Hepatocyte (in vitro differentiated cells): ENCODE data around the gene DIP2C. TPM values are rescaled to one million over a fixed set of nuclear protein-coding genes. Genes with fewer than 3 reads are reported as not detected.

ENCODE experiments used
- DNase-seq: peaks from one replicate; pipeline ENCODE4 v3.0.0-alpha.2; 2016; ENCODE audit warnings: low spot score
- H2AFZ ChIP-seq: fragments of 200-600 bp; sonication (generic); 2 replicates; pipeline ENCODE4 v1.6.0; 2016; ENCODE audit warnings: antibody characterized with exemption, mild to moderate bottlenecking
- H3K27ac ChIP-seq: fragments of 200-600 bp; sonication (generic); 2 replicates; pipeline ENCODE4 v1.5.1; 2016; ENCODE audit warnings: mild to moderate bottlenecking
- H3K27me3 ChIP-seq: fragments of 200-600 bp; sonication (generic); 2 replicates; pipeline ENCODE4 v1.6.1; 2016
- H3K36me3 ChIP-seq: fragments of 200-600 bp; sonication (generic); replicated peaks from 2 replicates; pipeline ENCODE4 v1.5.1; 2016; ENCODE audit warnings: low read depth; ENCODE audit not compliant: insufficient read depth
- H3K4me1 ChIP-seq: fragments of 200-600 bp; sonication (generic); 2 replicates; pipeline ENCODE4 v1.5.1; 2016; ENCODE audit warnings: mild to moderate bottlenecking, moderate library complexity; ENCODE audit not compliant: insufficient read depth
- H3K4me2 ChIP-seq: fragments of 200-600 bp; sonication (generic); 2 replicates; pipeline ENCODE4 v1.6.0; 2016
- H3K4me3 ChIP-seq: fragments of 200-600 bp; sonication (generic); 2 replicates; pipeline ENCODE4 v1.5.1; 2016; ENCODE audit warnings: mild to moderate bottlenecking
- H3K79me2 ChIP-seq: fragments of 200-600 bp; sonication (generic); 2 replicates; pipeline ENCODE4 v1.6.0; 2017; ENCODE audit warnings: mild to moderate bottlenecking
- H3K9me2 ChIP-seq: fragments of 200-600 bp; sonication (generic); replicated peaks from 2 replicates; pipeline ENCODE4 v1.6.0; 2017; ENCODE audit warnings: mild to moderate bottlenecking; ENCODE audit not compliant: insufficient read depth
- H3K9me3 ChIP-seq: fragments of 200-600 bp; sonication (generic); 2 replicates; pipeline ENCODE4 v1.5.1; 2016; ENCODE audit warnings: low read depth, mild to moderate bottlenecking
- H4K20me1 ChIP-seq: fragments of 200-600 bp; sonication (generic); 2 replicates; pipeline ENCODE4 v1.6.0; 2016; ENCODE audit warnings: mild to moderate bottlenecking; ENCODE audit not compliant: insufficient read depth, poor library complexity, severe bottlenecking
- EZH2 ChIP-seq: fragments of 200-600 bp; sonication (generic); IDR thresholded peaks from 2 replicates; pipeline ENCODE4 v1.6.1; 2016; ENCODE audit warnings: antibody characterized with exemption, mild to moderate bottlenecking, borderline replicate concordance
- EZH2phosphoT487 ChIP-seq: fragments of 200-600 bp; sonication (generic); IDR thresholded peaks from one replicate; pipeline ENCODE4 v1.6.1; 2018; ENCODE audit warnings: antibody characterized with exemption, mild to moderate bottlenecking, low read depth, moderate library complexity; ENCODE audit not compliant: unreplicated experiment, severe bottlenecking
- WGBS: methylation state at CpG from one replicate; pipeline ENCODE4 v1.1.6; 2016; ENCODE audit warnings: low lambda C conversion rate; ENCODE audit errors: missing lambda C conversion rate; 5-methylcytosine and 5-hydroxymethylcytosine counted together
- polyA plus RNA-seq: library from polyadenylated mRNA; unstranded; fragments of >200 nt; fragmentation: Nextera tagmentation; extraction: Ambion mirVana; gene quantifications from 2 replicates; pipeline ENCODE4 v1.2.1, GENCODE V29; 2016
- total RNA-seq: library from RNA; depleted of rRNA; stranded (reverse); fragments of >200 nt; gene quantifications from 2 replicates; pipeline ENCODE4 v1.2.3, GENCODE V29; 2014
- TF ChIP-seq, protein P1 (sequence below): fragments of 200-600 bp; sonication (generic); IDR thresholded peaks from 2 replicates; pipeline ENCODE4 v1.5.1; 2016; ENCODE audit warnings: antibody characterized with exemption, mild to moderate bottlenecking; ENCODE audit not compliant: poor library complexity

The DIP2C gene
- total and polyA plus RNA-seq, 2 experiments from 2014 or later: 11.1 to 12.8 TPM

DNA sequence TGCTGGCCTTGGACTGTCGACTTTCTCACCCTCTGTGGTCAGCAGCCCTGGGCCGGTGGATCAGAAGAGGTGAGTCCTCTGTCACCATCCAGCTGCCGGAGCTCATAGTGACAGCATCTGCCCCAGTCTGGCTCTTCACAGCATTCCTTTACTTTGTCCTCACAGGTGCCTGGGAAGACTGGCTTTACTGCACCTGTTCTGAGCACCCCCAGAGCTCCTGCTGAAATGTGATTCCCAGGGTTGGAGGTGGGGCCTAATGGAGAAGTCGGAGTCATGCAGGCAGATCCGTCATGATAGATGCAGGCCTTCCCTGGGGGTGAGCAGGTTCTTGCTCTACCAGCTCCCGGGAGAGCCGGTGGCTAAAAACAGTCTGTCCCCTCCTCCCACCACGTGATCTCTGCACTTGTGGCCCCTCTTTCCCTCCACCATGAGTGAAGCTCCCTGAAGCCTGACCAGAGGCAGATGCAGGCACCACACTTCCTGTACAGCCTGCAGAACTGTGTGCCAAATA lies 382.7 kb downstream of the DIP2C start:
- Histone ChIP-seq H3K9me2 (no peaks in the 10 kb centered on the region), H3K27me3 (no peaks in the 10 kb centered on the region), H3K27ac (no peak overlapping the region), H3K4me2 (no peak overlapping the region), H3K79me2 (no peaks in the 10 kb centered on the region), H4K20me1 (no peaks in the 10 kb centered on the region), H3K4me1 (peaks cover 11% of the 10 kb centered on the region), H3K4me3 (no peak overlapping the region), H2AFZ (no peak overlapping the region), H3K9me3 (no peaks in the 10 kb centered on the region), H3K36me3 (no peaks in the 10 kb centered on the region)
- TF ChIP-seq, protein P1, sequence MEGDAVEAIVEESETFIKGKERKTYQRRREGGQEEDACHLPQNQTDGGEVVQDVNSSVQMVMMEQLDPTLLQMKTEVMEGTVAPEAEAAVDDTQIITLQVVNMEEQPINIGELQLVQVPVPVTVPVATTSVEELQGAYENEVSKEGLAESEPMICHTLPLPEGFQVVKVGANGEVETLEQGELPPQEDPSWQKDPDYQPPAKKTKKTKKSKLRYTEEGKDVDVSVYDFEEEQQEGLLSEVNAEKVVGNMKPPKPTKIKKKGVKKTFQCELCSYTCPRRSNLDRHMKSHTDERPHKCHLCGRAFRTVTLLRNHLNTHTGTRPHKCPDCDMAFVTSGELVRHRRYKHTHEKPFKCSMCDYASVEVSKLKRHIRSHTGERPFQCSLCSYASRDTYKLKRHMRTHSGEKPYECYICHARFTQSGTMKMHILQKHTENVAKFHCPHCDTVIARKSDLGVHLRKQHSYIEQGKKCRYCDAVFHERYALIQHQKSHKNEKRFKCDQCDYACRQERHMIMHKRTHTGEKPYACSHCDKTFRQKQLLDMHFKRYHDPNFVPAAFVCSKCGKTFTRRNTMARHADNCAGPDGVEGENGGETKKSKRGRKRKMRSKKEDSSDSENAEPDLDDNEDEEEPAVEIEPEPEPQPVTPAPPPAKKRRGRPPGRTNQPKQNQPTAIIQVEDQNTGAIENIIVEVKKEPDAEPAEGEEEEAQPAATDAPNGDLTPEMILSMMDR: no peak
- TF ChIP-seq EZH2phosphoT487 (no peak), EZH2 (no peak)
- WGBS: 61% methylated on average over 6 of the region's 8 CpGs
- DNase-seq: no peak

DNA sequence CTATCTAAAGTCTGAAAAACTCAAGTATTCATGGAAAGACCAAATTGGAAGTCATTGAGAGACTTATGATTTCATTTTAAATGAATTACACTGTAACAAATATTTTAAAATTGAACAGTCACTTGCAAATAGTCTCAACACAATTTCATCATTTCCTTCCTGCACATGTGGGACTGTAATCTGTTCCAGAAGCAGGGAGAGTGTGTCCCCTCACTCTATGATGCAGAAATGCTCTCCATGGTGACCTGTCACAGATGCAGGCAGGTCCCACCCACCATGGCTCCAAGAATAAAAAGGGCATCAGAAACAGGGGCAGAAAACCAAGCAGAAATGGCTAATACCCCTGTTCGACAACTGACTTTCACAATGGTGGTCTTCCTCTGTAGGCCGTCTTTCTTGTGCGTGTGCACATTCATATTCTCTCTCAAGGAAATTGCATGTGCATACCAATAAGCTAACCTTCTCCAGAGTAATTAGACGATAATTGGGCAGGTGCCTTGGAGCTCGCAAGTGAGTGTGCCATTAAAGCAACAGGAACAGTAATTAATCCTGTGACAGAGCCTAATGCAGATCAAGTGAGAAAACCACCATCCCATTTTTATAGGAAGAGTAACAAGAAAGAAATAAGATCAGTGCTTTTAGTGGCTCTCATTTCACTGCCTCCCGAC lies 383.3 kb downstream of the DIP2C start:
- TF ChIP-seq, protein P1: no peak
- Histone ChIP-seq H3K27me3 (no peaks in the 10 kb centered on the region), H3K9me2 (no peaks in the 10 kb centered on the region), H3K79me2 (no peaks in the 10 kb centered on the region), H3K9me3 (no peaks in the 10 kb centered on the region), H3K36me3 (no peaks in the 10 kb centered on the region), H3K27ac (no peak overlapping the region), H2AFZ (no peak overlapping the region), H3K4me3 (no peak overlapping the region), H3K4me2 (no peak overlapping the region), H3K4me1 (peaks cover 11% of the 10 kb centered on the region), H4K20me1 (no peaks in the 10 kb centered on the region)
- no peak for DNase-seq
- WGBS: 89% methylated on average over 6 of the region's 6 CpGs

DNA sequence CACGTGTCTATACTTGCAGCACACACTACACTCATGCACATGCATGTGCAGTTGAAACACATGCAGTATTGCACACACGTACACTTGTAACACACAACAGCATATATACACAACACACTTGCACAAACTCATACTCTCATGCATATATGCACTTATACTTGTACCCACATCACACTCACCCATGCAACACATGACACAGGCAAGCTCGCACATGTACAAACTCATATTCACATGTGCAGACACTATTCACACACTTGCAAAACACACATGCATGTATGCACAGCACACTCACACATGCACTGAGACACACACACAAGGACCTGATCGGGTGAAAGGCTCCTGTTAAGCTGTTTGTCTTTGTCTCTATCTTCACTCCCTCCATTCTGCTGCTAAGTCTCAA lies 384.4 kb downstream of the DIP2C start:
- Histone ChIP-seq H3K4me3 (no peak overlapping the region), H3K9me3 (no peaks in the 10 kb centered on the region), H3K4me2 (no peak overlapping the region), H3K79me2 (no peaks in the 10 kb centered on the region), H3K27me3 (no peaks in the 10 kb centered on the region), H3K9me2 (no peaks in the 10 kb centered on the region), H3K36me3 (no peaks in the 10 kb centered on the region), H3K4me1 (peaks cover 11% of the 10 kb centered on the region), H3K27ac (no peak overlapping the region), H2AFZ (no peak overlapping the region), H4K20me1 (no peaks in the 10 kb centered on the region)
- WGBS: 90% methylated on average over 4 of the region's 4 CpGs
- TF ChIP-seq EZH2 (no peak), EZH2phosphoT487 (no peak)
- TF ChIP-seq, protein P1: no peak
- DNase-seq: no peak
